NB4 (cell line): Measurements from ENCODE around the gene RDX.

Experiments used
- POLR2A ChIP-seq: IDR thresholded peaks from 2 replicates; pipeline ENCODE4 v1.6.1; 2011; ENCODE audit warnings: mild to moderate bottlenecking; ENCODE audit not compliant: insufficient read length; ENCODE audit errors: extremely low read depth
- TF ChIP-seq, protein P1 (sequence below): IDR thresholded peaks from one replicate; pipeline ENCODE4 v1.5.1; 2012; ENCODE audit warnings: low read depth, low read length

DNA sequence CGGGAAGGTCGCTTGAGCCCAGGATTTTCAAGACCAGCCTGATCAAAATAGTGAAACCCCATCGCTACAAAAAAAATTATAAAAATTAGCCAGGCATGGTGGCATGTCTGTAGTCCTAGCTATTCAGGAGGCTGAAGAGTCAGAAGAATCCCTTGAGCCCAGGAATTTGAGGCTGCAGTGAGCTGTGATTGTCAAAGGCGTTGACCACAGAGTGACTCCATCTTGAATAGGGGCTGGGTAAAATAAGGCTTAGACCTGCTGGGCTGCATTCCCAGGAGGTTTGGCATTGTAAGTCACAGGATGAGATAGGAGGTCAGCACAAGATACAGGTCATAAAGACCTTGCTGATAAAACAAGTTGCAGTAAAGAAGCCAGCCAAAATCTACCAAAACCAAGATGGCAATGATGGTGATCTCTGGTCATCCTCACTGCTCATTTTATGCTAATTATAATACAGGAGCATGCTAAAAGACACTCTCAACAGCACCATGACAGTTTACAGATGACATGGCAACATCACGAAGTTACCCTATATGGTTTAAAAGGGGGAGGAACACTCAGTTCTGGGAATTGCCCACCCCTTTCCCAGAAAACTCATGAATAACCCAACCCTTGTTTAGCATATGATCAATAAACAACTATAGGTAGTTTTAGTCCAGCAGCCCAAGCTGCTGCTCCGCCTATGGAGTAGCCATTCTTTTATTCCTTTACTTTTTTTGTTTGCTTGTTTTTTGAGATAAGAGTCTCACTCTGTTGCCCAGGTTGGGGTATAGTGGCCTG is 2.8 kb upstream of the RDX start:
- no peak for TF ChIP-seq POLR2A
- TF ChIP-seq, protein P1, sequence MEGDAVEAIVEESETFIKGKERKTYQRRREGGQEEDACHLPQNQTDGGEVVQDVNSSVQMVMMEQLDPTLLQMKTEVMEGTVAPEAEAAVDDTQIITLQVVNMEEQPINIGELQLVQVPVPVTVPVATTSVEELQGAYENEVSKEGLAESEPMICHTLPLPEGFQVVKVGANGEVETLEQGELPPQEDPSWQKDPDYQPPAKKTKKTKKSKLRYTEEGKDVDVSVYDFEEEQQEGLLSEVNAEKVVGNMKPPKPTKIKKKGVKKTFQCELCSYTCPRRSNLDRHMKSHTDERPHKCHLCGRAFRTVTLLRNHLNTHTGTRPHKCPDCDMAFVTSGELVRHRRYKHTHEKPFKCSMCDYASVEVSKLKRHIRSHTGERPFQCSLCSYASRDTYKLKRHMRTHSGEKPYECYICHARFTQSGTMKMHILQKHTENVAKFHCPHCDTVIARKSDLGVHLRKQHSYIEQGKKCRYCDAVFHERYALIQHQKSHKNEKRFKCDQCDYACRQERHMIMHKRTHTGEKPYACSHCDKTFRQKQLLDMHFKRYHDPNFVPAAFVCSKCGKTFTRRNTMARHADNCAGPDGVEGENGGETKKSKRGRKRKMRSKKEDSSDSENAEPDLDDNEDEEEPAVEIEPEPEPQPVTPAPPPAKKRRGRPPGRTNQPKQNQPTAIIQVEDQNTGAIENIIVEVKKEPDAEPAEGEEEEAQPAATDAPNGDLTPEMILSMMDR = no peak
